K562 (cell line): Measurements from ENCODE around the gene PTPN11. TPM values are rescaled to one million over a fixed set of nuclear protein-coding genes. Genes with fewer than 3 reads are reported as not detected.

Experiments
- ATAC-seq: fragments of 200-7000 bp; cut with Tn5 transposase; 3 replicates; pipeline ENCODE4 v1.9.1; 2020; ENCODE audit warnings: moderate library complexity
- BruUV-seq: library from RNA; stranded (reverse); fragments of 400-500 nt; replicated peaks from 2 replicates; lab custom pipeline; 2021; lab: Mats Ljungman, UMichigan
- CTCF ChIA-PET: fragments of 300-600 bp; formaldehyde crosslinking; extraction: SDS; loops from one replicate; lab custom pipeline; 2021; ENCODE audit warnings: low intra/inter-chr PET ratio; lab: Yijun Ruan, JAX
- POLR2A ChIA-PET: fragments of 300-600, 350-650 bp; sonication (Branson Sonifier 250); formaldehyde crosslinking; extraction: SDS; loops from one replicate; lab custom pipeline; 2021; ENCODE audit warnings: antibody characterized with exemption, inconsistent platforms; lab: Yijun Ruan, JAX
- DNase-seq, 4 experiments: peaks; one replicate each; pipeline versions ENCODE4 v3.0.0 to v3.0.0-alpha.2; 2011 to 2018; ENCODE audit warnings: low spot score in 3 of 4, mixed read lengths in 3 of 4; ENCODE audit errors: extremely low read depth in 1 of 4
- FAIRE-seq: peaks from 2 replicates; lab custom pipeline; 2011; peaks lifted over from hg19 to GRCh38; lab: Jason Lieb, UNC
- H2AFZ ChIP-seq: 2 replicates; pipeline ENCODE4 v1.6.0; 2011; ENCODE audit warnings: low read depth, low read length, control low read depth, inconsistent platforms
- H3K27ac ChIP-seq: fragments of 200-600 bp; 3 replicates; pipeline ENCODE4 v1.8.0; 2011; ENCODE audit warnings: low read depth, mild to moderate bottlenecking, control low read depth, inconsistent platforms, low read length, moderate library complexity, mixed read lengths; ENCODE audit errors: extremely low read depth
- H3K27me3 ChIP-seq, 2 experiments: fragments of 300-600 bp in 1 of 2; 2 replicates in 1 of 2; 3 replicates in 1 of 2; pipeline versions ENCODE4 v1.6.0 to v1.8.0; 2011; ENCODE audit warnings: inconsistent platforms in 2 of 2, low read length in 2 of 2, mild to moderate bottlenecking in 1 of 2, mixed read lengths in 1 of 2, moderate library complexity in 1 of 2; ENCODE audit not compliant: control insufficient read depth in 2 of 2, insufficient read depth in 2 of 2
- H3K36me3 ChIP-seq: fragments of 300-600 bp; 3 replicates; pipeline ENCODE4 v1.8.0; 2011; ENCODE audit warnings: mild to moderate bottlenecking, low read length, inconsistent platforms; ENCODE audit not compliant: control insufficient read depth, insufficient read depth
- H3K4me1 ChIP-seq, 2 experiments: fragments of 200-600 bp in 1 of 2; replicated peaks in 1 of 2; 2 replicates in 1 of 2; 3 replicates in 1 of 2; pipeline versions ENCODE4 v1.5.1 to v1.8.0; 2011; ENCODE audit warnings: inconsistent platforms in 2 of 2, low read length in 2 of 2, mild to moderate bottlenecking in 1 of 2, mixed read lengths in 1 of 2, moderate library complexity in 1 of 2; ENCODE audit not compliant: control insufficient read depth in 2 of 2, insufficient read depth in 2 of 2
- H3K4me2 ChIP-seq: 2 replicates; pipeline ENCODE4 v1.6.1; 2011; ENCODE audit warnings: low read length, control low read depth, inconsistent platforms, mixed read lengths; ENCODE audit not compliant: insufficient read depth
- H3K4me3 ChIP-seq: fragments of 200-600 bp; sonication (generic), shearing (Covaris generic); 2 replicates; pipeline ENCODE4 v1.5.1; 2016; ENCODE audit warnings: control low read depth, inconsistent platforms
- H3K79me2 ChIP-seq: fragments of 200-600 bp; 3 replicates; pipeline ENCODE4 v1.8.0; 2011; ENCODE audit warnings: low read length, inconsistent platforms; ENCODE audit not compliant: control insufficient read depth, insufficient read depth
- H3K9ac ChIP-seq, 2 experiments: 2 replicates each; pipeline versions ENCODE4 v1.6.0 to v1.6.1; 2011; ENCODE audit warnings: low read depth in 2 of 2, low read length in 2 of 2, control low read depth in 1 of 2, inconsistent platforms in 1 of 2, mild to moderate bottlenecking in 1 of 2, mixed read lengths in 1 of 2; ENCODE audit not compliant: insufficient read depth in 1 of 2
- H3K9me1 ChIP-seq: one replicate; pipeline ENCODE4 v1.6.0; 2011; ENCODE audit warnings: inconsistent platforms, mild to moderate bottlenecking, low read length, moderate library complexity; ENCODE audit not compliant: control insufficient read depth, insufficient read depth
- H3K9me3 ChIP-seq: replicated peaks from 2 replicates; pipeline ENCODE4 v1.5.1; 2011; ENCODE audit warnings: low read depth, low read length, inconsistent platforms; ENCODE audit not compliant: control insufficient read depth, insufficient read depth
- H4K20me1 ChIP-seq: replicated peaks from 2 replicates; pipeline ENCODE4 v1.6.1; 2011; ENCODE audit warnings: low read length, inconsistent platforms, mixed read lengths; ENCODE audit not compliant: control insufficient read depth, insufficient read depth
- BCOR ChIP-seq: fragments of 450-650 bp; IDR thresholded peaks from 2 replicates; pipeline ENCODE4 v1.6.1; 2016
- CBX3 ChIP-seq, 2 experiments: IDR thresholded peaks; 1 replicate in 1 of 2; 2 replicates in 1 of 2; pipeline ENCODE4 v1.6.1; 2012; ENCODE audit warnings: inconsistent platforms in 2 of 2, low read length in 2 of 2, borderline replicate concordance in 1 of 2, control low read depth in 1 of 2
- CHCHD3 ChIP-seq: fragments of 250-450 bp; sonication (Bioruptor Pico); IDR thresholded peaks from 2 replicates; pipeline ENCODE4 v2.1.2; 2022; ENCODE audit warnings: mild to moderate bottlenecking
- CSDE1 ChIP-seq, 2 experiments: fragments of 450-650 bp; IDR thresholded peaks; 2 replicates each; pipeline ENCODE4 v1.6.1; 2016; ENCODE audit warnings: mild to moderate bottlenecking in 1 of 2
- GATA2 ChIP-seq: sonication (generic); formaldehyde crosslinking; IDR thresholded peaks from 2 replicates; pipeline ENCODE4 v1.4.0; 2020; ENCODE audit warnings: mild to moderate bottlenecking, missing genetic modification reagents
- HOXB6 ChIP-seq: fragments of 250-450 bp; sonication (Bioruptor Pico); IDR thresholded peaks from 2 replicates; pipeline ENCODE4 v1.5.1; 2022; ENCODE audit warnings: mild to moderate bottlenecking, borderline replicate concordance
- KDM4B ChIP-seq, 2 experiments: fragments of 450-650 bp in 1 of 2; sonication (generic) in 1 of 2; IDR thresholded peaks; 2 replicates each; pipeline ENCODE4 v1.6.1; 2016 to 2017; ENCODE audit warnings: borderline replicate concordance in 2 of 2, antibody characterized with exemption in 1 of 2, low read depth in 1 of 2, mild to moderate bottlenecking in 1 of 2
- L3MBTL2 ChIP-seq: fragments of 450-650 bp; IDR thresholded peaks from 2 replicates; pipeline ENCODE4 v1.6.1; 2016; ENCODE audit warnings: mild to moderate bottlenecking, moderate library complexity
- RB1 ChIP-seq: fragments of 450-650 bp; IDR thresholded peaks from 2 replicates; pipeline ENCODE4 v1.6.1; 2017; ENCODE audit warnings: low read depth, mild to moderate bottlenecking
- ZBTB9 ChIP-seq: fragments of 450-650 bp; formaldehyde crosslinking; IDR thresholded peaks from 2 replicates; pipeline ENCODE4 v1.4.0; 2020; ENCODE audit warnings: mild to moderate bottlenecking, moderate library complexity
- ZNF121 ChIP-seq: sonication (generic); formaldehyde crosslinking; conservative IDR thresholded peaks from 2 replicates; pipeline ENCODE4 v1.8.0; 2022; ENCODE audit warnings: missing genetic modification reagents
- ZNF316 ChIP-seq: fragments of 450-650 bp; IDR thresholded peaks from 2 replicates; pipeline ENCODE4 v1.6.1; 2016
- ZNF639 ChIP-seq, 2 experiments: fragments of 200-800 bp in 1 of 2; sonication (Bioruptor generic) in 1 of 2; sonication (generic) in 1 of 2; formaldehyde crosslinking in 1 of 2; IDR thresholded peaks in 1 of 2; conservative IDR thresholded peaks in 1 of 2; 2 replicates each; pipeline versions ENCODE4 v1.5.0 to v1.6.1; 2016 to 2020; ENCODE audit warnings: missing compliant biosample characterization in 1 of 2, missing genetic modification characterization in 1 of 2, missing genetic modification reagents in 1 of 2
- ZNF699 ChIP-seq: fragments of 250-450 bp; sonication (Bioruptor Pico); IDR thresholded peaks from 2 replicates; pipeline ENCODE4 v1.8.0; 2021; ENCODE audit warnings: mild to moderate bottlenecking, moderate library complexity; ENCODE audit not compliant: insufficient replicate concordance
- WGBS: fragments of 100-300 bp; shearing (Covaris generic); methylation state at CpG from one replicate; pipeline ENCODE4 v1.1.6; 2016; ENCODE audit warnings: low coverage, mixed read lengths; ENCODE audit not compliant: insufficient coverage; ENCODE audit errors: missing lambda C conversion rate; 5-methylcytosine and 5-hydroxymethylcytosine counted together
- in situ Hi-C: fragments of 300-500 bp; cut with MboI; formaldehyde crosslinking; loops from 4 replicates; pipeline ENCODE4 v1.15.0; 2018; ENCODE audit warnings: inconsistent platforms, mixed read lengths
- intact Hi-C: fragments of 100-400 bp; cut with micrococcal nuclease; formaldehyde crosslinking; loops from 2 replicates; pipeline ENCODE4 v1.14.2; 2022
- polyA plus RNA-seq, 8 experiments: library from polyadenylated mRNA; depleted of rRNA in 4 of 8; stranded (reverse) in 5 of 8; unstranded in 3 of 8; fragments of >200 nt; fragmentation: Nextera tagmentation in 2 of 8; fragmentation: Illumina TruSeq in 1 of 8; extraction: Ambion mirVana in 2 of 8; extraction: Trizol in 1 of 8; gene quantifications; 2 replicates each; pipeline versions ENCODE4 v1.2.1 to v1.2.3, GENCODE V29; 2011 to 2014; ENCODE audit warnings: inconsistent platforms in 1 of 8, missing spikeins in 1 of 8
- total RNA-seq, 7 experiments: library from RNA; depleted of rRNA in 6 of 7; stranded (reverse); fragments of >200 nt in 6 of 7; fragmentation: Illumina TruSeq in 2 of 7; extraction: Trizol in 2 of 7; gene quantifications; 2 replicates each; pipeline versions ENCODE4 v1.2.1 to v1.2.3, GENCODE V29; 2011 to 2021; ENCODE audit warnings: low replicate concordance in 1 of 7
- TF ChIP-seq, protein P1 (sequence below): fragments of 450-650 bp; formaldehyde crosslinking; IDR thresholded peaks from 2 replicates; pipeline ENCODE4 v1.4.0; 2022; ENCODE audit warnings: missing genetic modification characterization
- TF ChIP-seq, protein P2 (sequence below): fragments of 250-450 bp; sonication (Bioruptor Pico); IDR thresholded peaks from 2 replicates; pipeline ENCODE4 v1.8.0; 2021; ENCODE audit warnings: moderate library complexity, mild to moderate bottlenecking, inconsistent platforms
- TF ChIP-seq, protein P3 (sequence below), 2 experiments: fragments of 450-650 bp; IDR thresholded peaks; 2 replicates each; pipeline ENCODE4 v1.6.1; 2016

The PTPN11 gene
- total and polyA plus RNA-seq, 9 of the 15 experiments (the other 6 are each of a cell fraction or from before 2014, with no cell fraction given): 22.5 to 126 (median 79.7) TPM

- peak overlapping the region; percentile 13; the same call in 1 of the 3 replicates for H3K27ac ChIP-seq
- H3K79me2 ChIP-seq: peaks cover 89% of the 10 kb centered on the region
- DNase-seq (peak in 1 of 4 experiments; percentile 52), ATAC-seq (no peak), FAIRE-seq (no peak)
- H3K4me1 ChIP-seq: peaks cover 23 to 36% of the 10 kb centered on the region in 2 experiments
- no peak overlapping the region for H3K4me2 ChIP-seq
- H3K4me3 ChIP-seq: no peak overlapping the region
- 45% methylated on average over 5 of the region's 5 CpGs for WGBS
- in situ Hi-C loops (no loop called here), intact Hi-C loops (no loop called here)
- H3K9me1 ChIP-seq: no peaks in the 10 kb centered on the region
- CTCF ChIA-PET: no interaction called here
- peaks cover 7% of the 10 kb centered on the region; the same call in 2 of the 3 replicates for H3K36me3 ChIP-seq
- no peak overlapping the region for H3K9ac ChIP-seq
- H2AFZ ChIP-seq: no peak overlapping the region
- POLR2A ChIA-PET: interaction anchor here (0.8 to 1.6 kb wide), 4 partner anchors 10 to 24 kb away, joined by 3 to 5 read pairs (median 3); no protein-coding TSS in a partner anchor
- no TSS peak for BruUV-seq
- H4K20me1 ChIP-seq: no peaks in the 10 kb centered on the region
- no peaks in the 10 kb centered on the region for H3K27me3 ChIP-seq
- peaks cover 6% of the 10 kb centered on the region for H3K9me3 ChIP-seq
- TF ChIP-seq ZBTB9 (CRISPR knock-in tag) (no peak), ZNF316 (peak; percentile 55), HOXB6 (CRISPR knock-in tag) (no peak), ZNF639 (CRISPR knock-in tag; conservative IDR thresholded peaks at IDR 0.05 in 1 of 2, IDR thresholded peaks at IDR 0.05 in 1 of 2) (no peak), CSDE1 (IDR thresholded peaks at IDR 0.05) (no peak), ZNF699 (CRISPR knock-in tag) (no peak), CBX3 (IDR thresholded peaks at IDR 0.05; ENCODE audit: borderline replicate concordance in 1 of 2, low read length in 2 of 2) (peak in 1 of 2 experiments; percentile 64; a peak in 1 of 3 replicates), BCOR (0 out of 2 replicates have a peak, but pooled peaks have one; percentile 16), ZNF121 (no peak), KDM4B (IDR thresholded peaks at IDR 0.05; ENCODE audit: borderline replicate concordance in 2 of 2, low read depth in 1 of 2) (no peak), GATA2 (no peak), L3MBTL2 (no peak), CHCHD3 (CRISPR knock-in tag) (no peak), RB1 (no peak)
- TF ChIP-seq, protein P1, sequence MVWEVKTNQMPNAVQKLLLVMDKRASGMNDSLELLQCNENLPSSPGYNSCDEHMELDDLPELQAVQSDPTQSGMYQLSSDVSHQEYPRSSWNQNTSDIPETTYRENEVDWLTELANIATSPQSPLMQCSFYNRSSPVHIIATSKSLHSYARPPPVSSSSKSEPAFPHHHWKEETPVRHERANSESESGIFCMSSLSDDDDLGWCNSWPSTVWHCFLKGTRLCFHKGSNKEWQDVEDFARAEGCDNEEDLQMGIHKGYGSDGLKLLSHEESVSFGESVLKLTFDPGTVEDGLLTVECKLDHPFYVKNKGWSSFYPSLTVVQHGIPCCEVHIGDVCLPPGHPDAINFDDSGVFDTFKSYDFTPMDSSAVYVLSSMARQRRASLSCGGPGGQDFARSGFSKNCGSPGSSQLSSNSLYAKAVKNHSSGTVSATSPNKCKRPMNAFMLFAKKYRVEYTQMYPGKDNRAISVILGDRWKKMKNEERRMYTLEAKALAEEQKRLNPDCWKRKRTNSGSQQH (CRISPR knock-in tag): no peak
- TF ChIP-seq, protein P2, sequence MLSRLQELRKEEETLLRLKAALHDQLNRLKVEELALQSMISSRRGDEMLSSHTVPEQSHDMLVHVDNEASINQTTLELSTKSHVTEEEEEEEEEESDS: no peak
- TF ChIP-seq, protein P3, sequence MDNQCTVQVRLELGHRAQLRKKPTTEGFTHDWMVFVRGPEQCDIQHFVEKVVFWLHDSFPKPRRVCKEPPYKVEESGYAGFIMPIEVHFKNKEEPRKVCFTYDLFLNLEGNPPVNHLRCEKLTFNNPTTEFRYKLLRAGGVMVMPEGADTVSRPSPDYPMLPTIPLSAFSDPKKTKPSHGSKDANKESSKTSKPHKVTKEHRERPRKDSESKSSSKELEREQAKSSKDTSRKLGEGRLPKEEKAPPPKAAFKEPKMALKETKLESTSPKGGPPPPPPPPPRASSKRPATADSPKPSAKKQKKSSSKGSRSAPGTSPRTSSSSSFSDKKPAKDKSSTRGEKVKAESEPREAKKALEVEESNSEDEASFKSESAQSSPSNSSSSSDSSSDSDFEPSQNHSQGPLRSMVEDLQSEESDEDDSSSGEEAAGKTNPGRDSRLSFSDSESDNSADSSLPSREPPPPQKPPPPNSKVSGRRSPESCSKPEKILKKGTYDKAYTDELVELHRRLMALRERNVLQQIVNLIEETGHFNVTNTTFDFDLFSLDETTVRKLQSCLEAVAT (IDR thresholded peaks at IDR 0.05): no peak
Measured at GRCh38 chr12:112375105-112375504, 43.6 kb upstream of the PTPN11 start.
